NCI-H82 treated with DMSO at 0.1 percent for 48 hours (cell line): Measurements from ENCODE around the gene SOHLH1.

Experiments
- DNase-seq: peaks from one replicate; lab custom pipeline; 2025; ENCODE audit not compliant: unreplicated experiment; lab: John Stamatoyannopoulos, UW

Gene SOHLH1

DNA sequence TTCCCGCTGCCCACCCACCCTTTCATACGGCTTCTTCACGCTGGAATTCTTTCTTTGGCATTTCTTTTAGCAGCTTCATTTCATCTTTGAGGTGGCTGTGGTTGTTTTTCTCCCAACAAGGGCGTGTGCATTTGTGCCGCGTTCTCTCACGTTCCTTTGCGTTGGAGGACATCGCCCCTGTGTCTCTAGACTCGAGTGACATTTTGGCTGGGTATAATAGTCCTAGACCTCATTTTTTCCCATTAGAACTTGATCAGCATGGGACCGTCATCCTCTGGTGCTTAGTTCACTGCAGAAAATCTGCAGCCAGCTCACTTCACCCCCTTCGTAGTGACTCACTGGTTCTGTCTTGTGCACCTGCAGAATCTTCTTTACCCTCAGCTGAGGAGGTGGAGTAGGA, 32.2 kb upstream of the SOHLH1 start:
- DNase-seq: no peak

DNA sequence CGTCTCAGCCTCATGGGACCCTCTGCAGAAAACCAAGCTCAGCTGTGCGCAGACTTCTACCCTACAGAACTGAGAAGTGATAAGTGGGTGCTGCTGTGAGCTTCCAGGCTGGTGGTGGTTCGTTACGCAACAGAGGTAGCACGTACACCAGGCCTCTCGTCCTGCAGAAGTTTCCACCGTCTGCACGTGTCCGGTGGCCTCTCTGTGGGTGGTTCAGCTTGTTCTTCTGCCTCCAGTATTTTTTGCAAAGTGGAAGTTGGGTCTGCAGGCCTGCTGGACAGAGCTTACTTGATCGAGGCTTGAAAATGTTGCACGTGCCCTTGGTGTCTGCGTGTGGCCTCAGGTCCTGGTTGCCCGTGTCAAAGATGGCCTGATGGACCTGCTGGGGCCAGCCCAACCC, 30.2 kb upstream of the SOHLH1 start:
- DNase-seq: no peak

DNA sequence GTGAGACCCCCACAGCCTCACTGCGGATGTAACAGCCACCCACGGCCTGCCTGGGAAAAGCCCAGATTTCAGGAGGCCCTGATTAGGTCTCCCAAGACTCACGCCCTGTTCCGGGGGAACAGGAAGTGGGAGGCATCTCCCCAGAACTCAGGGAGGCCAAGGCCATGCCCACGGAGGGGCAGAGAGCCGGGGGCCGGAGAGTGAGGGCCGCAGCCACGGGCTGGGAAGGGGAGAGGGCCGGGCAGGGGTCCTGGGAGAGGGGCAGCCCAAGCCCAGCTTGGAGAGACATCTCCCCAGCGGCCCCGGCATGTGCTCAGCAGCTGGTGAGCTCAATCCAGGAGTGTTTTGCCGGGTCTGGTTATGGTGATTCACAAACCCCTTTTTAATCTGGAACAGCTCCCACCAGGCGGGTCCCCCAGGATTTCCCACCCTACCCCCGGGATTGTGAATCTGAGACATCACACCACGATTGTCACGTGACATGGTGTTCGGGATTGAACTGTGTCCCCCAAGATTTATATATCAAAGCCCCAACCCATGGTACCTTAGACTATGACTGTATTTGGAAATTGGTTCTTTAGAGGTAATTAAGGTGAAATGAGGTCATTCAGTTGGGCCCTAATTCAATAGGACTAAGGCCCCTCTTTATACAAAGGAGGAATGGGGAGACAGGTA, 29.3 kb upstream of the SOHLH1 start:
- DNase-seq: no peak

DNA sequence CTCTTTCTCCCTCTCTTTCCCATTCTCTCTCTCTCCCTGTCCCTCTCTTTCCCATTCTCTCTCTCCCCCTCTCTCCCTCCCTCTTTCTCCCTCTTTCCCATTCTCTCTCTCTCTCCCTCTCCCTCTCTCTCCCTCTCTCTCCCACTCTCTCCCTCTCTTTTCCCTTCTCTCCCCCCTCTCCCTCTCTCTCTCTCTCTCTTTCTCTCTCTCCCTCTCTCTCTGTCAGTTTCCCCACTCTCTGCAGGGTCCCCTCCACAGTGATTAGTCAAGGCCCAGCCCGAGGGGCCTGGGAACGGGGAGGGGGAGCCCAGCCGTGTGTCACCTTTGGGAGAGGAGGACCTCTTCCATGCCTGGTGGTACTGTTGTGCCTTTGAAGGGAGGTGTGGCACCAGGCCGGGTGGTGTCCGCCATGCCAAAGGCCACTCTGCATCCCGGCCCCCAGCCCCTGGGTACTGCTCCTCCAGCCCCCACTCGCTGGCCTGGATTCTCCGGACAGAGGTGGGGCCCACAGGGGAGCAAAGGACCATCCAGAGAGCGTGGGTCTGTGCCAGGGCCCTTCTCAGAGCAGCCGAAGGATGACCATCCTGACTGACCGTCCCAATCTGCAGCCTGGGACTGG, 28.1 kb upstream of the SOHLH1 start:
- DNase-seq: no peak

DNA sequence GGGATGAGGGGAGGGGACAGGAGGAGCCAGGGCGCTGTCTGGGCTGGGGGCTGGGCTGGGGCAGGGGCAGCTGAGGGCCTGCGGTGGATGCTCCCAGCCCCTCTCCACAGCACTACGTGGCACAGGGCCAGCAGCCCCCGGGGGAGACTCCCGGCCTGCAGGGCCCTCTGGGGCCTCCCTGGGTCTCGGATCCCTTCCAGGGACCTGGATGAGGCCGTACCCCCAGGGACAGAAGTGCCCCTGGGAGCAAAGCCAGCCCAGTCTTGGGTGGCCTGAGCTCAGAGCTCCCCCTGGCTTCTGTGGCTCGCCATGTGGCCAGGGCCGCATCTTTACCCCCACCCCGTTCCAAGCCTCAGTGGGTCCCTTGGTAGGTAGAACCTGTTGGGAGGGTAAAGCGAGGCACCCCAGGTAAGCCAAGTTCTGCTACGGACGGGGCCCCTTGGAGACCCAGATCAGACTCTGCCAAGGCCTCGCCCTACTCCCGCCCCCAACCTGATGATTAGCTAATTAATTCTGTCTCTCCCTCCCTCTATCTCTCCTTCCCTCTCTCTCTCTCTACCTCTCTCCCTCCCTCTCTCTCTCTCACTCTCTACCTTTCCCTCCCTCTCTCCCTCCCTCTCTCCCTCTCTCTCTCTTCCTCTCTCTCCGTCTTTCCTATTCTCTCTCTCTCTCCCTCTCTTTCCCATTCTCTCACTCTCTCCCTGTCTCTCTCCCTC, 27.0 kb upstream of the SOHLH1 start:
- no peak for DNase-seq

DNA sequence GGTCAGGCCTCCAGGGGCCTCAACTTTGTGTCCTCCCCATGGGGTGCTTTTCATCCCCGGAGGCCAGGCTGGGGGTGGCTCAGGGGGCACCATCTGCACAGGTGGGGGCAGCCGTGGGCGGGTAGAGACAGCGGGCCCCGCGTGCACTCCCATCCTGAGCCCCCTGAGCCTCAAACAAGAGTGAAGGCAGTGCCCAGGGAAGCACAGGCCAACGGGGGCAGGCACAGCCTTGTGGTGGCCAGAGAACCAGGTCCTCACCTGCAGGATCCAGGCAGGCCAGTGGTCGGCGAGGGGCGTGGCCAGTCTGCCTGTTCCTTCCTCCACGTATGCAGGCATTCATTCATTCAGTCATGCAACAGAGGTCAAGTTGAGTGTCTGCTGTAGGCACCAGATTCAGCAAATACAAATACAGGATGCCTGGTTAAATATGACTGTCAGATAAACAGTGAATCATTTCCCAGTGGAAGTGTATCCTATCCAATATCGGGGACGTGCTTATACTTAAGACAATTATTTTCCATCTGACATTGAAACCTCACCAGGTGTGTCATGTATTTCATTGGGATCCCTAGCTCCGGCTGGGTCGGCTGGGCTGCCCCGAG, 25.0 kb upstream of the SOHLH1 start:
- DNase-seq: no peak

DNA sequence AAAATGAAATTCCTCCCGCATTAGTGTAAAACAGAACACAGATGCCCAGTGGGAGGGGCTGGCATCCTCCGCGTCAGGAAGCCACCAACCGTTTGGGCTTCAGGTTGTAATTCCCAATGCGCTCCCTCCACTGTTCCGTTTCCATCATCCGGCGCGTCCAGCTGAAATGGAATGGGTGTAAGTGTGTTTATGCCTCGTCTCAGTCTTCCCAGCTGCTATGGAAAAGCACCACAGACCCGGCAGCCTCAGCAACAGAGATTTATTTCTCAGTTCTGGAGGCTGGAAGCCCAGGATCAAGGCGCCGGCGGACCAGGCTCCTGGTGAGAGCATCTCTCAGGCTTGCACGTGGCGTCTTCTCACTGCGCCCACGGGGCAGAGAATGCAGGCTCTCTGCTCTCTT, 23.1 kb upstream of the SOHLH1 start:
- no peak for DNase-seq

DNA sequence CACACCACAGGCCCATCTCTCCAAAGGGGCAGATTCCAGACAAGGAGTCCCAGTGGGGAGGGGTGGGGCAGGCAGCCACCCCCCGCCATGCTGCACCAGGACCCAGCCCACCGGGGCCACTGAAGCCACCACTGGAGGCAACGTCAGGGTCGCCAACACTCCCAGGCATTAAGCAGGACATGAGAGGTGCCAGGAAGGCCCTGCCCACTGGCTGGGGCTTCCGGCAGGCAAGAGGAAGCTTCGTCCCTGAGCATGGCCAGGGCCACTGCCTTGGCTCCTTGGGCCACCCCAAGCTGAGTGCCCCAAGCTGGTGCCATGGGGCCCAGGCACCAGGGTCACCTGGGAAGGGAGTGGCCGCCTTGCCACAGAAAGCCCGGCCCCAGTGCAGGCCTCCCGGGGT, 20.2 kb upstream of the SOHLH1 start:
- no peak for DNase-seq

DNA sequence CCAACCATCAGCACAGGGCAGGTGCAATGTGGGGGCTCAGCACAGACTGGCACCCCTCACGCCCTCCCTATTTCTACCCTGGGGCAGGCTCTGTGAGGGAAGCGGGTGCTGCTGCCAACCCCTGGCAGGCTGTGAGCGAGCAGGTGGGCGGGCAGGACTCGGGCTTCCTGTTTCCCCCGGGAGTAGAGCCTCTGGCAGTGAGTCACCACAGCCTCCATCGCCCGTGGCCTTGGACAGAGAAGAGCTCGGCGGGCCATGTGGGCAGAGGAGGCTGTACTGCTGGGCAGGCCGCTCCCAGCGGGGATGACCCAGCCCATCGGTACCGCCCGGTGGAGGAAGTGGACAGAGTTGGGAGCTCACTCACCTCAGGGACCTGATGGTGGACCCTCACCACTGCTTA, 19.3 kb upstream of the SOHLH1 start:
- no peak for DNase-seq

DNA sequence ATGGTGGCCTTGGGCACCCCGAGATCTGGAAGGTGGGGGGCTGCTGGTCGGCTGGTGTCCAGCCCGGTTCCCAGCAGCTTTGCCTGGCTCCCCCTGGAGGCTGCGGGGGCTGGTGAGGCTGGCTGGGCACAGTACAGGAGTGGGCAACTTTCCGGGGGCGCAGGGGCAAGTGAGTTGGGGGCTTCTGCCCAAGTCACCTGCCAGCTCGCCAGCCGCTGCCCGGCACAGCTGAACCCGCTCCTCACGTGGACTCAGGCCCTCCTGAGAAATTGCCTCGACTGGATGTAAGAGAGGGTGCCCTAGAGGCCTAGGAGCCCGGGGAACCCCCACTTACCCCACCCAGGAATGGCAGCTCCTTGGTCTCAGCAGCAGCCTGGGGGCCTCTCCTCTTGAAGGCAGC, 18.1 kb upstream of the SOHLH1 start:
- DNase-seq: no peak

DNA sequence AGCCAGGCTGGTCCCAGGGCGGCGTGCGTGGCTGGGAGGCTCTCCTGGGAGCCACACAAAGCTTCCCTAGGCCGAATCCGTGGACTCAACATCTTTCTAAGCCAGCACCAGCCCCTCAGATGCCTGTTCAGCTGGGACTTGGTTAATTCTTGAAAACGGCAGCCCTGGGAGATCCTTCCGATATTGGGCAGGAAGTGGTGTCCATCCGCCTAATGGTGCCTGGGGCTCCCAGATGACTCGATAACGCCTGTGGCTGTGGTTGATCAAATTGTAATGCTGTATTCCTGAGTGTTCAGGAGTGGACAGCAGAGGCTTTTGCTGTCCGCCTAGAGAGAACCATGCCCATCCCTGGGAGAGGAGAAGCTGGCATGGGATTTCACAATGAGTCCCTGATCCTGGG, 16.8 kb upstream of the SOHLH1 start:
- no peak for DNase-seq

DNA sequence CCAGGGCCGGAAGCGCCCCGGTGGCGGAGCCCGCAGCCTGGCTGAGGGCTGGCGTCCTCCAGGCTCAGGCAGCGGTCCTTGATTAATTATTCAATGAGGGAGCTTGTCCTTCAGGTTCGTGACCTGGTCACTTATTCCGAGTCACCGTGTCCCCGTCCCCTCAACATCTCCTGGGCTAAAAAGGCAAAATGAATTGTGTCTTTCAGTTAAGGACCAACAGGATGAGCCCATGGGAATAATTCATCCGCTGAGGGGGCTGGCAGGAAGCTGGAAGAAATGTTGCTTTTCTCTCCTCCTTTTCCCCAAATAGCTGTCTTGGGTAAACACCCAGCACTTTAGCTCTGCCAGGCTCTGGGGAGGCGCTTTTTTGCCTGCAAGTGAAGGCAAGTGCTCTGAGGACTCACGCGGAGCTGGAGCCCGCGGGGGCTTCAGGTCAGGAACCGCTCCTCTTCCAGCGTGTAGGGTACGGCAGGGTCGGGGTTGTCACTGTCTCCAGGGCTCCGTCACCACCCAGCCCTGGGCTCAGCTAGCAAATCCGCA, 15.8 kb upstream of the SOHLH1 start:
- no peak for DNase-seq

DNA sequence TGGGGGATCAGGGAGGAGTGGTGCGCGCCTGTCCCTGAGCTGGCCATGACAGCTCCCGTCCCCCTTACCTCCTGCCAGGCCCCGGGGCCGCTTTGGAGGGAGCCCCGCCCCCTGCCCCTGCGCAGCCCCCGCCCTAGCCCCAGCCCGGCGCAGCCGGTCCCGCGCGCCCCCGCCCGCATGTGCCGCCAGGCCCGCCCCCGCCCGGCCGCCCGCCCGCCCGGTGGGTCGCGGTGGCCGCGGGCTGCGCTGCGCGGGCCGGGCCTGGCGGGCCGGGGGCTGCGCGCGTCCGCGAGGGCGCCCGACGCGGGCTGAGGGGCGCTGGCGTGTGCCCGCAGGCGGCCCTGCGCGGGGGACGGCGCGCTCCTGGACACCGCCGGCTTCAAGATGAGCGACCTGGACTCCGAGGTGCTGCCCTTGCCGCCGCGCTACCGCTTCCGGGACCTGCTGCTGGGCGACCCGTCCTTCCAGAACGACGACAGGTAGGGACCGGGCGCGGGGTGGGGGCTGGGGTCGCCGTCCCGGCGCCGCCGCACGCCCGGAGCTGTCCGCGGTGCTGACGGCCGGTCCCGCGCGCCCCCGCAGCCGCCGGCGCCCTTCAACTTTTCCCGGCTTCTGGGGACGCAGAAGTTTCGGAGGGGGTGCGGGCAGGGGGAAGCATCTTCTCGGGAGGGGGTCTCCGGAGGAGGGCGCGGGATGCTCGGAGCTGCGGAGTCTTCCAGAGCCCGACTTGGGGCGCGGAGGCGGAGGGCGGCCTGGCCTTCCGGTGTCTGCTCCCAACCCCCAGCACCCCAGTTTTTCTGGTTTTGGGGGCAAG, 15.2 kb upstream of the SOHLH1 start:
- DNase-seq: no peak

DNA sequence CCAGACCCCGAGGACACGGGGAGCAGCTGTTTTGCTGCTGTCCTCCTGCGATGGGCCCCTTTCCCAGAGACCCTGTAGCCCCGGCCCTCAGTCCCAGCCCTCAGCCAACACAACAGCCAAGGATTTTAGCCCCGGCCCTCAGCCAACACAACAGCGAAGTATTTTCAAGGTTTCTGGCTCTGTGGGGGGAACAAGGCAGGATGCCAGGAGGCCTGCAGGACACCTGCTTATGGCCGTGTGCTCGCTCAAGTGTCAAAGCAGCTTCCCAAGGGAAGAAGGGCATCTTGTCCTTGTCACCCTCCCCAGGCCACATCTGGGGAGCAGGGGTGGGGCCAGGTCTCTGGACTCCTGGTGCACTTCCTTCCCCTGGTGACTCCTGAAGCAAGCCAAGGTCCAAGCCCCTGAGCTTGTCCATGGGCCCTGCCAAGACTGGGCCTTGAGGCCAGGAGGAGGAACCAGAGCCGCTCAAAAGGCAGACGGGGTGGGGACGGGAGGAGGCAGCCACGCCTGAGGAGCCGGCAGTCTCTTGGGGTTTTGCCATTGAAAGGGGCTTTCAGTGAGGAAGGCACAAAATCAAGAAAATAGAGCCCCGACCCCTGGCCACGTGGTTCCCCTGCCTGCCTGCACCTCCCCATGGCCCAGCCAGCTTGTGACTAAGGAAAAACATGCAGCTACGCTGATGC, 13.5 kb upstream of the SOHLH1 start:
- no peak for DNase-seq

DNA sequence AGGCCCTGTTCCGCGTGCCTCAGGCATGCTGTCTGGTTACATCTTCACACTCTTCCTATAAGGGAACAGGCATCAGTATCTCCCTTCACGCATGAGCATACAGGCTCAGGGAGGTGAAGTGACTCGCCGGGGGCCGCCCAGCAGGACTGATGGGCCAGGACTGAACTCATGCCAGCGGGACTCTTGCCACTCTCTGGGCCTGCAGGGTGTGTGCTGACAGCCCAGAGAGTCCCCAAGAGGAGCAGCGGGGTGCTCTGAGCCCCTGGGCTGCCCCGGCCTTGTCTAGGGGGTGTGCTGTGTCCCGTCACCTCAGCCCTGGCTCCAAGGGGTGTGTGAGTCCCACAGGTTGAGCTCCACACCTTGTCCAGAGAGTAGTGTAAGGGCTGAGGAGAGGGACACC, 12.6 kb upstream of the SOHLH1 start:
- DNase-seq: no peak

DNA sequence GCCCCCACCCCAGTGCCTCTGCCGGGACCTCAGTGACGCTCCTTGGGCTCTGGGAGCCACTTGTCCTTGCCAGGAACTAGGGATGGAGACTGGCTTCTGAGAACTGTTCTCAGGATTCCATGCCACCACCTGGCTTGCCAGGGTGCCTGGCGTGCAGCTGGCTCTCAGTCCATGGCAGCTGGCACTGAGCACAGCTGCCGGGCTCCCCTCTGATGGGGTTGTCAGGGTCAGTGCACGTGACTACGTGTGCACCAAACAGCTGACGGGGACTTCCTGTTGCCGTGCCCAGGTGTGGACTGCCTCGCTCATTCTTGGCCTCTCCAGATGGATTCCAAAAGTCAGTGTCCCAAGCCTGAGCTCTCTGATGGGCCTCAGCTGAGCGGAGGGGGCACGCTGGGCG, 12.1 kb upstream of the SOHLH1 start:
- DNase-seq: no peak

DNA sequence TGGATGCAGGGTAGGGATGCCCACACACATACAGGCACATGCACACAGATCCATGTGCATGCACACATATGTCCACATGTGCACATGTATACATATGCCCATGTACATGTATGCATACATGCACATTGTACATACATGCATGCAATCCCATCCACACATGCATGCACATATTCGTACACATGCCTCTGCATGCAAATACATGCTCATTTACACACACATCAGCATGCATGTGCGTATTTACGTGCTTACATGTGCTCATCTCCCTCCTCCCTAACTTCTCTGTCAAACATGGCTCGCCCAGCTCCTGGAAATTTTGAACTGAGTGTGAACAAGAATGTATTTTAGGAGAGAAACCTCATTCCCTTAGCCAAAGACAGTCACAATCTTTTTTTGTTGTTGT, 8.9 kb upstream of the SOHLH1 start:
- no peak for DNase-seq

DNA sequence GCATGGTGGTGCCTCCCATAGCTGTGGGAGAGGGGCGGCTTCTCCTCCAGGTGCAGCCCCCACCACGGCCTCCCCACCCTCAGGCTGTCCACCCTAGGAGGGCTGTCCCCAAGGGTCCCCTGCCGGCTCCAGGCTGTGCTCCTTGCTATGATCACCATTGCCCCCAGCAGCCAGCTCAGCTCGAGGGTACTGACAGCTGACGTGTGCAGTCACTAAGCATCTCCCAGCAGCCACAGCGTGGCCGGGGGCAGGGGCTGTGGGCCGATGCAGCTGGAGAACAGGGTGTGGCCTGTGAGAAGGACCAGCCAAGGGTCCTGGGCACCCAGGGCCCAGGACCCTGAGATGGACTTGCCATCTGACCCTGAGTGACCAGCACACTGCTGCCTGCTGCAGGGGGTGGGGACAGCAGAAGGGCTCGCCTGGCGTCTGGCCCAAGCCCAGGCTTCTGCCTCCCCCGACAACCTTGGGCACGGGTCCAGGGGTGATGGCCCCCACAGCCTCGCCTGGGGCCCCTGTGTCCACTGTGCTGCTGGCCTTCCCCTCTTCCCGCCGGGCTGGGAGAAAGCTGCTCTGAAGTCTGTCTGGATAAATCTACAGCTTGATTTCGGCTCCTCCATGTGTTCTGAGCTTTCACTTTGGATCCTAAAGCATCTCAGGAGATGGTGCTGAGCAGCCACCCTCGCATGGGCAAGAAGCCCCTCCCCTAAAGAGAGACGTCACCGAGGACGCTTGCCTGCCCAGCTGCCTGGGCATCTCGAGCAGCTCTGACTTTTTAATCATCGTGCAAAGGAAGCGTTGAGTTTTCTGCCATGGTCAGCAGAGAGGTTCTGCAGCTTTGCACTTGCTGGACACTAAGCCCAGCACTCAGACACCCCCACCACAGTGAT, 8.2 kb upstream of the SOHLH1 start:
- DNase-seq: no peak

DNA sequence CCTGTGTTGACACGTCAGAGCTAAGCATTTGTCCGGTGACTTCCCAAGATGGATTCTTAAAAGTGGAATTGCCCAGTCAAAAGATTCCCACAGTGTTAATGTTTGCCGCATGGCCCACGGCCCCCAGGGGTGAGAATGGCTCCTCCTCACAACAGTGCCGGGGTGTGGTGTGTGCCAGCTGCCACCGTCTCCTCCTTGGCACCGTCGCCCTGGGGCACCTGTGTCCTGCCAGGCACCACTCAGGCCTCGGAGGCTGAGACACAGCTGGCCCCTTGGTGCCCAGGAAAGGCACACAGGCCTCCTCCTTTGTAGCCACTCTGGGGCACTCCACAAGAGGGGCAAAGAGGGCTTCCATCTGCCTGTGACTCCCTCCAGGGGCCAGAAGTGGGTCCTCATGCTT, 7.0 kb upstream of the SOHLH1 start:
- no peak for DNase-seq

DNA sequence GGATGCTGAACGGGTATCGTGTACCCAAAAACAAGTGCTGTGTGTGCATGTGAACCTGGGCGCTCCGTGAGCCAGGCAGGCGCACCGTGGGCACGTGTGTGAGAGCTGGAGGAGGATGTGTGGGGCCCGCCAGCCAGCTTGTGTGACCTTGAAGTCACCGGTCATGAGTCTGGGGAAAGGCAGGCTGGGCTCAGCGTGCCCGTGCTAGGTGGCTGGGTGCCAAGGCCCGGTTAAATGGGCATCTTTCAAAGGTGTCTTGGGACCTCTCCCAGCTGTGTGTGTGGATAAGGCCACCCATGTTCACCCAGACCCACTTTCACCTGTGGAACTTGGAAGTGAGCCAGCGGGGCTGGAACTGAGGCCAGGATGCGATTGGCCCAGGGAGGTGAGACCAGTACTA, 6.1 kb upstream of the SOHLH1 start:
- DNase-seq: no peak
